HG02884 (cell line): ENCODE data around the gene TBC1D22A.

Experiments
- ATAC-seq: cut with Tn5 transposase; IDR thresholded peaks from one replicate; pipeline ENCODE4 v1.9.1; 2021; ENCODE audit warnings: mild to moderate bottlenecking, moderate library complexity; ENCODE audit not compliant: unreplicated experiment

Gene TBC1D22A

DNA sequence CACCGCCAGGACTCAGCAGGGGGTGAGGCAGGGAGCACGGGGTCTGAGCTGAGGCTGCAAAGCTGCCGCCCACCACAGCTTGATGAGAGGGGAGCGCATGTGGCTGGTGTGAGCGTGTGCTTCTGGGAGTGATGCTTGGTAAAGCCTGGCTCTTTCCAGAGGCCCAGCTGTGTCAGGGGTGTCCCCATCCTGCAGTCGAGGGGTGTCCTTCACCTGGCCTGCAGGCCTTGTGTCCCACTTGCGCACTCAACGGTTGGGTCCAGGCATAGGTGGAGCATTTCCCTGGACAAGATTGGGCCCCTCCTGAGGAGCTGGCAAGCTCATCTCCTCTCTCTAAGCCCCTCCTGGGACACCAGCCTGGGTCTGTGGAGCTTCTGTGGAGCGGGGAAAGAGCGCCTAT, 273.9 kb downstream of the TBC1D22A start:
- ATAC-seq, result no peak

DNA sequence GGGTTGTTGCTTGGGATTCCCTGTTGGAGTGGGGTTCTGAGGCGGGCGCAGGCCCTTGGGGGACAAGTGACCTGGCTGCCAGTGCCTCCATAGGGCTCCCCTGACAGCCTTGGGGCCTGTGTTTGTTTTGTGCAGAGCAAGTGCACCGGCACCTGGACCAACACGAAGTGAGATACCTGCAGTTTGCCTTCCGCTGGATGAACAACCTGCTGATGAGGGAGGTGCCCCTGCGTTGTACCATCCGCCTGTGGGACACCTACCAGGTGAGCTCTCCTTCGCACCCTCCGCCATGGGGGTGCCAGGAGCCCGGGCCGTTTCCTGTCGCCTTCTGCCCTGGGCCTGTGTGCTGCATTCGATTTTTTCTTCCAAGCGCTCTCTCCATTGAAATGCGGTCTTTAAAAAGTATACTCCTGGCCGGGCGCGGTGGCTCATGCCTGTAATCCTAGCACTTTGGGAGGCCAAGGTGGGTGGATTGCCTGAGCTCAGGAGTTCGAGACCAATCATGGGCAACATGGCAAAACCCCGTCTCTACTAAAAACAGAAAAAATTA, 274.6 kb downstream of the TBC1D22A start:
- no peak for ATAC-seq

DNA sequence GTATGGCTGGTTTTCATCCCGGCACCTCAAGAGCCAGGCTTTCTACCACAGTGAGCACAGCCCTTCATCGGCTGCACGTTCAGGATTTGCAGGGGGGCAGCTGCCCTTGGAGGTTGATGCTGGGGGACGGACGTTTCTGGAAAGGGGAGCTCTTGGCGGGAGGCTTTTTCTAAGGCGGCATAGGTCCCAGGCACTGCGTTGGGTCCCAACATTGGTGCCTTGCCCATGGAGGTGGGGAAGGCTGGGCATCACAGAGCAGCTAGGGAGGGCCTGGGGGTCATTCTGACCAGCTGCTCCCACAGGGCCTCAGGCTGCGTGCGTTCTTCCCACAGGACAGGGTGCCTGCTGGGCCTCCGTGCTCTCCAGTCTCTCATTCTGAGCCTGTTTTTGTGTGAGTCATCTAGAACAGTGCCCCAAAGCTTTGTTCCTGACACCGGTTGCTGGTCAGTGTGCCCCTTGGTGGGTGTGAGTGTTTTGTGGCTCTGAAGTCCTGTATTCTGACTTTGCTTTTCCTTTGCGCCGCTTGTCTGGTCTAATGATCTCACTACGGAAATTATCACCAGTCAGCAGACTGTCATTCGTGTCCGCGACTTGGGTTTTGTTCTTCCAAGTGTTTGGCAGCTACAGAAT, 275.9 kb downstream of the TBC1D22A start:
- ATAC-seq, result no peak

DNA sequence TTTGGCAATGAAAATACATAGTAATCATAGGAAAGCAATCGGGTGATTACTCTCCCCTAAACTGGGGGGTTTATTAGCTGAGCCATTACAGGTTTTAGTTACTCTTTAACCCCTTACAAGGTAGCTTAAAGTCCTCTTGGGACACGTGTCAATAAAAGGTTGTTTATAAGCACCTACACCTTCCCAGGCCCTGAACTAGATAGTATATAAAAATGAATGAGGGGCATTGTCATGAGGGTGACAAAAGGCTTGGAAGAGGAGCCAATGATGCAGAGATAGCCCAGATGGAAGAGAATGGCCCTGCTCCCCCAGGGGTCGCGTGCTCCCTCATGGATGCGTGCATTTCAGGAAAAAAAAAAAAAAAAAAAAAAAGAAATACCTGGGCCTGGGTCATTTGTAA, 276.9 kb downstream of the TBC1D22A start:
- no peak for ATAC-seq

DNA sequence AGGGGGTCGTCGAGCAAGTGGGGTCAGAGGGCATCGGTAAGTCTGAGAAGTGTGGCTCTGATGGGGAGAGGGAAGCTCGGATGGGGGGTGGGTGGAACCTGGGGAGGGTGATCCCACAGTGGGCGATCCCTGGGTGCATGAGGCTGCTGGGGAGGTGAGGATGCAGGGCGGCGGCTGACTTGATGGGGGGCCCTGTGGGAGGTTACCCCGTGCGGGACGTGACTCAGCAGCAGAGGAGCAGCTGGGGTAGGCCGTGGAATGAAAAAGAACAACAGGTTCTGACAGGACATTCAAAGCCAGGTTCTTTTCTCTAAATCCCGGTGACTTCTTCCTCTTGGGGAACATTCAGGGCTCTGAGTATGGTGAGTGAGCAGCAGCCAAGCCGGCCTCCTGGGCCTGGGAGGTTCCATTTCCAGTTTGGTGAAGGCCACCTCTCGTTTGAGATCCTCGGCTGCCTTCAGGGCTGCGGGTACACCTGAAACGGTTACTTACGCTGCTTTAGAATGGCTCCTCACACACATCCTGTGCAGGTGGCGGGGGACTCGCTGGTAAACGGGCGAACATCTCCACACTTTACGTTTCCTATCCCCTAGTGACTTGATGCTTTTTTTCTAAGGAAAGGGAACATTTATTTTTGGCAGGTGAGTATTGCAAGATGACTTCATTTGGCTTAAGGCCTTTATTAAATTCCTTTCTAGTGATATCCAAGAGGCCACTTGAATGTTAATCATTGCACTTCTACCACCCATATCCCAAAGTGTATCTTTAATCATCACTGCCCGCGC, 278.2 kb downstream of the TBC1D22A start:
- ATAC-seq, result no peak

DNA sequence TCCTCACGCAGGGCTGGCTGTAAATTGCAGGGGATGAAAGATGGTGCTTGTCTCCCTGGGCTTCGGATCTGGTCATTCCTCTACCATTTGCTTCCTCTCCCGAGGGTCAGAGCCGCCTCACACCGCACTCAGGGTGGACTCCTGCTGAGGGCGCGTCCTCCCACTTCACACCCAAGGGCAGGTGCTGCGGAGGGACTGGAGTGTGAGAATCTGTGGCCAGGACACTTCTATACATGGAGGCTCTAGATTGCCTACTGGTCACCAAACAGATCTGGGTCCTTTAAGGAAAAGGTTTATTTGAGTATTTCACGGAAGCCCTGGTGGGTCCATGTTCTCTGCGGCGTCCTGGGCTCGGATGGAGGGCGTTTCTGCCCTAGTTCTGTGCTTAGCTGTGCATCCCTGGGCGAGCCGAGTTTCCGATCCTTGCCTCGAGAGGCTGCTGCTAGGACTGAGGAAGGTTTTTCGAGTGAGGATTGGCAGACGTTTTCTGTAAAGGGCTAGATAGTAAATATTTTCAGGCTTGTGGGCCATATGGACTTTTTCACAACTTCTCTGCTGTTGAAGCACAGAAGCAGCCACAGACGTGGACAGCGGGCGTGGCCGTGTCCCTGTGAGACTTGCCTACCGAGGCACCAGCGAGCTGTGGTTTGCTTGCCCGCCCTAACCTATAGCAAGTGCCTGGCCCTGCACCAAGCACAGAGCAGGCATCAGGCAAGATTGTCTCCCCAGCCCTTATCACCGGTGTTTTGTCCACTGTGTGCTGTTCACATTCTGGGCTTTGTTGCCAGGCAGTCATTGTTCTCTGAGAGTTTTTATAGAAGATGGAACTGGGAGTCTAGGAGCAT, 279.0 kb downstream of the TBC1D22A start:
- no peak for ATAC-seq

DNA sequence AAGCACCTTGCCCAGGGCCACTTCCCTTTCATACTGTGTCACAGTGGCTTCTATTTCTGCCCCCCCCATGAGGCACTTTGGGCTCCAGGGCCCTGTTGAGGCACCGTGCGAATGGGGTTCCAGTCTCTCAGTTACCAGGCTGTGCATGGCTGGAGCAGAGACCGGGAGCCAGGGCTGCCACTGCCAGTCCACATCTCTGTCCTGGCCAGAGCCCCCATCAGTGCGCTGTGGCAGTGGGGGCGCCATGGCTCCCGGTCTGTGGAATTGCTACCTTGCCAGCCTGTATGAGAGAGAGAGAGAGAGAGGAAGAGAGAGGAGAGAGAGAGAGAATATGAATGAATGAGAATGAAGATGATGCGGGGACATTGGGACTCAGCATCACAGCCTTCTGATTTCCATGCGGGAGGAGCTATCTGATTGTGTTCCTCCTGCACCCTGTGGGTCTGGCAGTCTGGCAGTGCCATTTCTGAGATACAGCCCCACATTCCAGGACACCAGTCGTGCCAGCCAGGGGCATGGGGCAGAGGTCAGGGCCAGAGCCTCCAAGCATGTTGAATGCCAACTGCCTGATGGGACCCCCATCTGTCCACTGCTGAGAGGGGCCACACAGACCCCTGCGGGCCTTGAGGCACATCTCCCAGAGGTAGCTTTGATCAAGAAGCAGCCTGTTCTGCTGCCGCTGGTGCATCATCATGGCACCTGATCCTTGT, 279.8 kb downstream of the TBC1D22A start:
- no peak for ATAC-seq

DNA sequence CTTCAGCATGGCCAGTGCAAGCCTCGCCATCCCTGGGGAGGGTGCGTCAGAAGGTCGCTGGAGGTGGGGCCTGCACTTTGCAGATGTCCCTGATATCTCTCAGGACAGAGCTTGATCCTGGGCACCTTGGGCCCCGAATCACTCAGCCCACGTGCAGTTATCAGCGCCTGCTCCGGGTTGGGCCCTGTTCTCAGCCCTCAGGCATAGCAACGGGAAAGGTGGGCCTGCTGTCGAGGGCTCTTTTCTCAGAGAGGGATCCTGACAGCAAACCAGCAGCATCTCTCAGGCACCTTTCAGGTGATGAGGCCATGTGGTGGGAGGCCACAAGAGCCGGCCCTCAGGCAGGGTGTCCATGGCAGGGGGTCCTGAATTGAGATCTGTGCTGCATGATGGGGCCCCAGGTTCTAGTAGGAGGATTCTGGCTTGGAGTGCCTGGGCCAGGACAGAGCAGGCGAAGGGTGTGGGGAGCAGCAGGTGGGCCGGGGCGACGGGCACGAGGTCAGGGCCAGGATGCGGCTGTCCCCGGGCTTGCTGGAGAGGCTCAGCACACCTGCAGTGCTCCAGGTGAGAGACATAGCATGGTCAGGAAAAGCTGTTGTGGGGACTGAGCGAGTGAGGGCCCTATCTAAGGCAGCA, 280.5 kb downstream of the TBC1D22A start:
- ATAC-seq, result no peak

DNA sequence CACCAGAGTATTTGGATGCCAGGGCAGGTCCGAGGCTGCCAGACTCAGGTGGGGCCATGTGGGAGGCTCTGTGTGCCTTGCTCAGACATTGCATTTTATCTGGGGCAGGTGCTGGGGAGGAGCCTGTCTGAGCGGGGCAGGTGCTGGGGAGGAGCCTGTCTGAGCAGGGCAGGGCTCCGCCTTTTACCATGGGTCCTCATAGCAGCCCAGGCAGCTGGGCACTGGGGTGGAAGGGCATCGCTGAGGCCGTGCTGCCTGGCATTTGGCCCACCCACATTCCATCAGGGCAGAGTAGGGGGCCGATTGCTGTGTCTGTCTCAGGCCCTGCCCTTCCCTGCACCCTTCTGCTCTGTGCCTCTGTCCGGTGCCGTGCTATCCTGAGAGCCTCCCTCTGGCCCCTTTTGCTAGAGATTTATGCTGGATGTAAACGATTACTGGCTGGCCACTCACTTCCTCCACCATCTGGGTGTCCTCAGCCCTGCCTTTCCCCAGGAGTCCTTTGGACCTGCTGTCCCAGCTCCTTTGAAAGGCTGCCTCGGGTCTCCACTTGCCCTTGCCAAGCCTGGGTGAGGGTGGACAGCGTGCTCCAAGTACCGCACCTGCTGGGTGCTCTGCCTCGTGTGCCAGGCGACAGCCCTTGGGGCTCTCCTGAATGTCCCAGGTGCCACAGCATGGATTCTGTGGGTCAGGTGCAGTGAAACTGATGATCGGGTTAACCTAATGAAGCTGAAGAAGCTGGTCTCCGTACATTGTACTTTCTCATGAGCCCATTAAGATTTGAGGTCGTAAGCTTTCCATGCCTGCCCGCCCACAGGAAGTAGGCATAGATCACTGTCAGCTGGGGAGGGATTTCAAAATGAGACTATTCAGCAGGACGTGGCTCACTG, 281.6 kb downstream of the TBC1D22A start:
- ATAC-seq, result no peak

DNA sequence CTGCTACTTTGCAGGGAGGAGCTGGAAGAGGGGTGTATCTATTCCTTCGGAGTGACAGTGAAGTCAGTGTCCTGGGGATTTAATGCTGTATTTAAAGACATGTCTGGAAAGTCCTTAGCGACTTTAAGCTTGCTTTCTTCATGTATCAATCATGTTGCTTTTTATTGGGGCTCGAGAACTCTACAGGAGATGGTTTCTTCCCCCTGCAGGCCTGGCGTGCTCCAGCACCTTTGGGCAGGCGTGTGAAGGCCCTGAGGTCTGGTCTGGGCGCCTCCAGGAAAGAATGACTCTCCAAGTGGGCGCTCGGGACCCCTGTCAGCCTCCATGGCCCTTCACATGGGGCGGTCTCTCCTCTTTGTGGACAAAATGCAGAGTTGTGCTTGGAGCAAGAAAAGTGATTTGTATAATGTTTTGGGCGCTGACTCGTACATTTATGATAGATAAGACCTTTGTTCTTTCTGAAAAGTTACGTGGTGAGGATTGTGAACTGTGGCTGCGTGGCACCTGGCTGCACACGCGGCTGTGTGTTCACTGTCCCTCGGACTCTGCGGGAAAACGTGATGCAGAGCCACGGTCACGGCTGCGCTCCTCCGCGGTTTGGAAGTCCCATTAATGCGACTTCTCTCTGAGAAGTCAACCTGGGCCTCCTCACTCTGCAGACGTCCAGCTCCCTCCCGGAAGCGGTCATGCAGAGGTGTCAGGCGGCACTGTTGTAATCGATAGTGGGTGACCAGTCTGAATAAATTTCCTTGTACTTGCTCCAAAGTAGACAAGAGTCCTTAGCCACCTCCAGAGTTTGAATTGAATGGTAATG, 282.5 kb downstream of the TBC1D22A start:
- no peak for ATAC-seq

DNA sequence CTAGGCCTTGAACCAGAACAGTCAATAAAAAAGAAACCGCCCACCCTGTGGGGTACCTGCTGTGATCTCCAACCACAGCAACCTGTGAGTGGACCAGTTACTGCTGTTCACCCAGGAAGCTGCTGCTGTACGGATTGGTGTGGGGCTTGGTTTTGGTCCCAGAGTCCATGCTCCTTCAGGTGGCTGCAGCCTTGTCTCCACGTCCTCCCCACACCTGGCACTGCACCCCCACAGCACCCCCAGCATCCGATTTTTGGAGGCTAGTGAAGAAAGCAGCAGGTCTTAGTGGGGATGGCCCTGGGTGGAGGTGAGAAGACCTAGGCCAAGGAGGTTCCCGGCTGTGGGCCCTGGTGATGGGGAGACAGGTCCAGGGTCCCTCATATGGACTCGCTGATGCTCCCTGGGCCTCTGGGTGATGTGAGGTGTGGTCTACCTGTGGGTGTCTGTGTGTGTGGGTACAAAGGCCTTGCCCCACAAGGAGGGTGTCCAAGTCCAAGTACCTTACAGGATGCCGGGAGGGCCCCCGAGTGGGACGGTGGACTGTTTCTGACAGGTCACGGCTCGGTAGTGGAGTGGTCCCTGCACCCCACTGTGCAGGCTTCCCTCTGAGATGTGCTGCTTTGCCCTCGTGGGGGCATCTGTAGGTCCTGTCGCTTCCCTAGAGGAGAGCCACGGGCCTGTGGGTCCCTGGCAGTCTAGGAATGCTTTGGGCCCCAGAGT, 283.4 kb downstream of the TBC1D22A start:
- no peak for ATAC-seq

DNA sequence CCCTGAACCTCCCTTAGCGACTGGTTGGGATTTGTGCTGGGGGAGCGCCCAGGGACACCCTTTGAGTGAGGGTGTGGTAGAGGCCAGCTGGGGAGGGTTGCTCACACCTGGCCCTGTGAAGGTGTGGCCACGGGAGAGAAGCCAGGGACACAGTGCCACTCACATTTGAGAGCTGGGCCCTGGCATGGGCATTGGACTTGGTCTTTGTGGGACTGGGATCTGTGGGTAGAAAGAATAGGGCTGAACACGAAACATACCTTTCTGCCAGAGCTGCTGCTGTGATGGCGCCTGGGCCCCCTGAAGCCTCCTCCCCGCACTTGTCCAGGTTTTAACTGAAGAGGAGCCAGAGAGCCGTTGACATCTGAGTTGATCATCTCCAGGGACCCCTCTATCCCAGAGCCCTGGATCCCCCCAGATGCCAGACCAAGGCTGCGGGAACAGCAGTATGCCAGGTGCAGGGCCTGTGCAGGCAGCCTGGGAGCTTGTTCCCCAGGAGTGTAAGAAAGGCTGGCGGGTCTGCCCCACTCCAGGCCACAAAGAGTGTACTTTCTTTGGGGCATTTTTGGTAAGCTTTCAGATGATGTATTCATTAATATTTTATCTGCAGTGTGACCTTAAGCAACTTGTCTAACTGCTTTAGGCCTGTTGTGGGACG, 284.1 kb downstream of the TBC1D22A start:
- no peak for ATAC-seq

DNA sequence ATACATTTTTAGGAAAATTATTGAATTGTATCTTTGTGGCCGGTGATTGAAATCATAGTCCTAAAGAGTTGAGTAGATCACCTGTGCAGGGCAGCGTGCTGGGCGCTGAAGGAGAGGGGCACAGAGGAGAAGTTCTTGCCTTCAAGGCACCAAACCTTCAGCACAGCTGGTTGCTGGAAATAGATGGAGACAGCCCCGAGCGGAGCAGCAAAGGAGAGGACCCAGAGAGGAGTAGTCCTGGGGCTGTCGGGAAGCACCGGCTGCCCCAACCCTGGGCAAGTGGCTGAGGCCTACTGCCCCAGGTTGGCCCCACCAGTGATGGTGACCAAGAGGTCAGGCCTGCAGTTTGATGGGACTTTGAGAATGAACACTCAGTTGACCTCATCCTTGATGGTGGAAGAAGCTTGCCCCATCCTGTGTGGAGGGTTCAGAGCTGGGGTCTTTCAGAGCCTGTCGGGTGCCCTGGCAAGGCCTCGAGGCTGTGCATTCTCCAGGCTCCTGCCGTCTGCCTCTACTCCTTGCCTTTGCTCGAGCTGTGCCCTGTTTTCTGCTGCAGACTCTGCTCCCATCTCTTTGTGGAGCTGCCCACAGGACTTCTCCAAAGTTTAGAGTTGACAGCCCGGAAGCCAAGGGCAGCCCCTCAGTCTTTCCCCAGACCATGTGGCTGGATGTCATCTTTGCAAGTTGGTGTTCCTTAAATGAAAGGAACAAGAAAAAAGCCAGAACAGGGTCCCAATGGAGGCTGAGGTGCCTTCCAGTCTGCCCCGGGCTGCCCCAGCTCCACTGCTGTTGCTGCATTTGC, 285.1 kb downstream of the TBC1D22A start:
- ATAC-seq, result no peak

DNA sequence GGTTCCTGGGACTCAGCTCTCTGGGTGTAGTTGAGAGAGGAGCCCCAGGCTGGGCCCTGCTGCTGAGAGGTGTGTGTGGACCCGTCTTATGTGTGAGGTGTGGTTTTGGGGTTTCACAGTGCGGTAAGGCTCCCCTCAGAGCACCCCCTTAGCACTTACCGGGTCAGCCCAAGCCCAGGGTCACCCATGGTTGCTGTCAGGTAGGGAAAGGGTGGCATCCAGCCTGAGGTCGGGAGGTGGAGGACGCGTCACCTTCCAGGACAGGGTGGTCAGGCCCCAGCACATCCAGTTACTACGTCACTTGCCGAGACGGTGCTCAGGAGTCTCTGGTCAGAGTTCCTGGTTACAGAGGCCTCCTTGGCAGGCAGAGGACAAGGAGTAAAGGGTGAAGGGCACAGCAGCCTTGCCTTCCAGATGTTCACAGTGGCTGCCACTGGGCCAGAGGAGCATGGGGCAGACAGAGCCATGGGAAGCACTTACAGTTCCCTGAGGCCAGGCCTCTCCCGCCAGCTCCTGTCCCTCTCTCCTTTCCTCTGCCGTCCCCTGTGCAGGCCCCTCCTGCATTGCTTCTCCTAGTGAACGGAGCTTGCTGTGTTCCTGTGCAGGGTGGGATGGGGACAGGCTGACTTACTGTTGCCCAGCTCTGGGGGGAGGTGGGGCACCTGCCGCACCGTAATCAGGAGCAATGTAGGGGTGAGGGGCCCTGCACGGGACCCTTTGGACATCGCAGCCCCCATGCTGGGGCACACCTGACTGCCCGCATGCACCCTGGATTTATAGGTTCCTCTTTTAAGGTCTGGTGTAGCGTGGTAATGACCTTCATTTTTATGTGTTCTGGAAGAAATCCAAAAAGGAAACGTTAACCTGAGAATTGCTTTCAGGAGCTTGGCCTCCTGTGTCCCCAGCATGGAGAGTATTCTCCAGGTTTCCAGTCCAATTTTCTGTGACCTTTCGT, 285.9 kb downstream of the TBC1D22A start:
- no peak for ATAC-seq

DNA sequence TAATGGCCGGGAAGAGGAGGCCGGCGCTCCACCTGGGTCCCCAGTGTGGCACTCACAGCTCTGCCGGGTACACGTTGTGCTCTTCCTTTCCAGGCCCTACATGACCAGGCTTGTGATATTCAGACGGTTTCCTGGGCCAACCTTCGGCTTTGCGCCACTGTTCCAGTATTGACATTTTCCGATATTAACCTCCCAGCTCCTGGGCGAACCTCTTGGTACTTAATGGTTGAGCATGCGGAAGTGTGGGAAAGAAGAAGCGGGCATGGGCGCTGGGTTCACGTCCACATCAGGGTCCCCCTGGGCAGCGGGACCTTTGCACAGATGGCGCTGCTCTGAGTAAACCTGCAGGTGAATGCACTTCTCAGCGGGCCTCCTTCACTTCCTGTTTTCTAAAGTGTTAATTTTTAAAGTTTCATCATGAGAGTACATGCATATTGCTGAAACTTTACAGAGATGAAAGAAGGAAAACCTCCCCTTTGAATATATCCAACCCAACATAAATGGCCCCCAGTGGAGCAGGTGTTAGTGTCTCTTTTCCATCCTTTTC, 286.7 kb downstream of the TBC1D22A start:
- ATAC-seq, result no peak
